Stimulated activated CD4-positive, alpha-beta T cell treated with anti-CD3 and anti-CD28 coated beads, Interleukin-1b, Interleukin-23, amount 100 ng/mL, for 1 hour (primary cell): ENCODE measurements around the gene PTPRR.
A peak's percentile ranks its signal among the peaks of the same experiment; 100 is the strongest.

ENCODE experiments used
- DNase-seq, 2 donors: peaks; one replicate each; pipeline ENCODE4 v3.0.0-alpha.2; 2020; ENCODE audit warnings: low read depth in 2 of 2

The PTPRR gene

GRCh38 chr12:70605976-70606375 lies 314.6 kb downstream of the PTPRR start:
- DNase-seq: no peak

- DNase-seq: no peak
Measured at GRCh38 chr12:70604662-70605061, 315.9 kb downstream of the PTPRR start.

GRCh38 chr12:70603044-70603443 lies 317.5 kb downstream of the PTPRR start:
- no peak for DNase-seq

DNA sequence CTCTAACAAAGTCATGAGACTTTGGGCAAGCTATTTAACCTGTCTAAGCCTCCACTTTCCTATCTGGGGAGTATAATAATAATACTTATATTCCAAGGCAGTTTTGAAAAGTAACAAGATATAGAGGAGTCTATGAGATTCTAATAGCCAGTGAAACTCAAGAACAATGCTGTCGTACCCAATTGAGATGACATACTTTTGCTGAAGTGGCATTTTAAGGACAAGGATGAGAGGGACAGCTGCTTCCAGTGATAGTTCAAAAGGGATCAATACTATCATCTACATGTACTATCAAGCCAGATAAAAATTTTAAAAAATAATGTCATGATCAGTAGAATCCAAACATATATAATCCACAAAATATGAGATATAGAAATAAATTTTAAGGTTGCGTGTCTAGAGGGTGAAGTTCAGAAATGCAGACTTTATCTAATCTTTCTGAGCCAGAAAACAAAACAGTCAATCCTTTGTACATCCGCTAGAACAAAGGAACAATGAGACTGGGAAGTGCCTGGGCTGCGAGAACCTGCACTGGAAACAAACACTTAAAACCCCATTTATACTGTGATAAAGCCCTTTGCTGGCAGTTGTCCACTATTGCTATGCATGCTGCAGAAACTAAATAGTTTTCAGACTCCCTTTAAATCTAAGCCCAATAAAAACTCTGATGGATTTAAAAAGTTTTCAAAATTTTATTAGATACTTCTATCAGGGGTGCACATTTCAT lies 321.9 kb downstream of the PTPRR start:
- DNase-seq: no peak

GRCh38 chr12:70592664-70593063 lies 327.9 kb downstream of the PTPRR start:
- no peak for DNase-seq

DNA sequence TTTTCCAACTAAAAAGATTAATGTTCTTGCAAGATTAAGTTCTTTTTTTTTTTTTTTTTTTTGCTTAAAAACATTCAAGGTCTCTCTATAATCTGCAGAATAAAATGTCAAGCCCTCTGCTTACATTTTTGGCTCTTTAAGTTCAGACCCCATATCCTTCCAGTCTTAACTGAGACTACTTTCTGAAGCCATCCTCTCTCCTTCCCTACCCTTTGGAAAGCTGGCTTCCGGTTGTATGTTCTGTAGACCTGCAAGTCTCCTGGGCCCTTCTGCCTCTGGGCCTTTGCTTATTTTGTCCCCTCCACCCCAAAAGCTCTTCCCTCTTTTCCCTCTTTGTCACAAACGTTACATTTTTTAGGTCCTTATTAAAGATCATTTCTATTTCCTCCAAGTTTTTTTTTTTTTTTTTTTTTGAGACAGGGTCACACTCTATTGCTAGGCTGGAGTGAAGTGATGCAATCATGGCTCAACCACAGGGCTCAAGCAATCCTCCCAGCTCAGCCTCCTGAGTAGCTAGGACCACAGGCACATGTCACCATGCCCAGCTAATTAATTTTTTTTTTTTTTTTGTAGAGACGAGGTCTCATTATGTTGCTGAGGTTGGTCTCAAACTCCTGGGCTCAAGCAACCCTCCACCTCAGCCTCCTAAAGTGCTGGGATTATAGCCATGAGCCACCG lies 329.9 kb downstream of the PTPRR start:
- no peak for DNase-seq

DNA sequence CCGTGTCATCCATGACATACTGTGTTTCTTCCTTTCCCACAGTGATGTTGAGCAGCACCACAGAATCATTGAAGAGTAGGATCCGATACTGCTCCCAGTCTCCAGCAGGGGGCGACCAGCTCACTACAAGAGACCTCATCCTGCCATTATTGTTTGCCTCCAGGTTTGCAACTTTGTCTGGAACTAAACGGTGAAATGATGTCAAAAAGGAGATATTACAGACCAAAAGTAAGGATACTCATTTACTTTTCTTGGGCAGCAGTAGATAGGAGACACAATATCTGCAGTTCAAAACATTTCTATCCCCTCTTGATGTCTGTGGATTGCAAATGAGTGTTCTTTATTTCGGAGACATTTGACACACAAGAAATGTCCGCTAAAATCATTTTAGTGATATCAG lies 330.5 kb downstream of the PTPRR start:
- DNase-seq: peak; percentile 3 to 4
